Measurements from ENCODE around the gene MAGEA9B. TPM values are rescaled to one million over a fixed set of nuclear protein-coding genes. Genes with fewer than 3 reads are reported as not detected.
"Not testable (repeated sequence)": the region's sequence is repeated elsewhere in the genome, so short reads cannot be mapped to it uniquely, and the experiment has no call there.

MAGEA9B gene, protein sequence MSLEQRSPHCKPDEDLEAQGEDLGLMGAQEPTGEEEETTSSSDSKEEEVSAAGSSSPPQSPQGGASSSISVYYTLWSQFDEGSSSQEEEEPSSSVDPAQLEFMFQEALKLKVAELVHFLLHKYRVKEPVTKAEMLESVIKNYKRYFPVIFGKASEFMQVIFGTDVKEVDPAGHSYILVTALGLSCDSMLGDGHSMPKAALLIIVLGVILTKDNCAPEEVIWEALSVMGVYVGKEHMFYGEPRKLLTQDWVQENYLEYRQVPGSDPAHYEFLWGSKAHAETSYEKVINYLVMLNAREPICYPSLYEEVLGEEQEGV
- total RNA-seq (2021; ENCODE audit: unreplicated experiment), result 0.47 TPM
- 0.25 TPM in 1 of 2 replicates, not detected in the other for polyA plus RNA-seq (2012)
- Bru-seq, nascent RNA, result percentile 10 among the genes with signal in this experiment
- not detected for BruChase-seq, experiment 1, labeled RNA remaining after a 6-hour chase
- BruChase-seq, experiment 2, labeled RNA remaining after a 2-hour chase, result not detected
- long read RNA-seq, result 0 reads

DNA sequence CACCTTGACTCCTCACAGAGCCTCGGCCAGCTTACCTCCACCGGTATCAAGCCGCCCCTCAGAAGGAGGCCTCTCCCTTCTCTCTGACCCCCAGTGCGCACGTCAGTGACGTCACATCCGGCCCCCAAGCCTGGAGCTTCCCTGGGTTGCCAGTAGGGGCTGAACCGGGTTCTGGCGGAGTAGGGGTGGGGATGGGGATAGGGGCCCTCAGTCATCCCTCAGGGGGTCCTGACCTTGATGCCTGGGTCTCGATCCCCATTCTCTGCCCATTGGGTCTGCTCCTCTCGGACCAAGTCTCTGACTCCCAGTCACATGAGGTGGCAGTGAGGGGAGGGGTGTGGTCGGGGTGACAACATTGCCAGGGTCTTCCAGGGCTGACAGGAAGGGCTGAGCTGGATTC, at the start of gene MAGEA9B:
MAGEA9B (minus strand) TSS at position 101 of the 400 bp plus-strand sequence. CDS start 4,280 bp downstream, outside the sequence.
- H3K9me2 ChIP-seq (ENCODE audit: insufficient read depth); H3K4me1 ChIP-seq (ENCODE audit: control insufficient read depth in 1 of 2, insufficient read depth in 2 of 2, low read length in 2 of 2); BruUV-seq (replicated peaks); H3K27ac ChIP-seq (ENCODE audit: low read depth, low read length); H3K36me3 ChIP-seq (ENCODE audit: control insufficient read depth in 1 of 2, insufficient read depth in 2 of 2, low read length in 2 of 2); H2AFZ ChIP-seq (ENCODE audit: low read depth, low read length, poor library complexity, severe bottlenecking); H3K9me3 ChIP-seq (ENCODE audit: control insufficient read depth in 1 of 2, insufficient read depth in 1 of 2, low read depth in 1 of 2, low read length in 2 of 2); H3K4me3 ChIP-seq (replicated peaks in 1 of 2; ENCODE audit: low read depth in 1 of 2, low read length in 2 of 2); H4K20me1 ChIP-seq (ENCODE audit: insufficient read depth); H3K4me2 ChIP-seq (ENCODE audit: low read length); CTCF ChIA-PET; H3K79me2 ChIP-seq (ENCODE audit: insufficient read depth, low read length); POLR2A ChIA-PET; ATAC-seq; H3K27me3 ChIP-seq (ENCODE audit: insufficient read depth, low read length); intact Hi-C loops (cut with micrococcal nuclease); H3K9ac ChIP-seq (ENCODE audit: low read length); RAD21 ChIA-PET (ENCODE audit: low non-redundant PET in 1 of 2, low total read pairs in 2 of 2, uncharacterized antibody in 2 of 2, unreplicated experiment in 2 of 2); DNase-seq (ENCODE audit: low read depth, low spot score): not testable (repeated sequence)

DNA sequence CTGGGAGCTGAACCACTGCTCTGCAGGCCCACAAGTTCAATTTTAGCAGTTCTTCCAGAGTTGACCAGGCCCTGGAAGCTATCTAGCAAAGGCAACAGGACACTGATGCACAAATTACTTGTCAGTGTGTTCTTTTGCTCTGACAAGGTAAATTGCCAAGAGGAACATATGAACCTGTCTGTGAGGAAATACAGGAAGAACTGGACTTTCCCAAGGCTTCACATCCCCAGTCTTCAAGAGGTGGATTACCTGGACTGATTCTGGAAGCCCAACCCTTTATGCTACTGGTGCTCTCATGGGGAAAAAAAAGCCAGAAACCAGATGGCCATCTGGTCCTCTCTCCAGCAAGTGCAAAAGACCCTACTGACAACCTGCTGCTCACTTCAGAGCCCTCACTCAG, 46.3 kb upstream of the MAGEA9B start:
- Histone ChIP-seq H3K4me1 (ENCODE audit: control insufficient read depth in 1 of 2, insufficient read depth in 2 of 2, low read length in 2 of 2) (peaks cover 2 to 14% of the 10 kb centered on the region in 2 experiments; a peak in 2 of 4 replicates), H3K4me3 (replicated peaks in 1 of 2; ENCODE audit: low read depth in 1 of 2, low read length in 2 of 2) (no peak overlapping the region), H3K27me3 (ENCODE audit: insufficient read depth, low read length) (no peaks in the 10 kb centered on the region), H3K36me3 (ENCODE audit: control insufficient read depth in 1 of 2, insufficient read depth in 2 of 2, low read length in 2 of 2) (no peaks in the 10 kb centered on the region; a peak in 1 of 4 replicates), H3K4me2 (ENCODE audit: low read length) (no peak overlapping the region), H3K27ac (ENCODE audit: low read depth, low read length) (no peak overlapping the region), H2AFZ (ENCODE audit: low read depth, low read length, poor library complexity, severe bottlenecking) (no peak overlapping the region), H3K9me3 (ENCODE audit: control insufficient read depth in 1 of 2, insufficient read depth in 1 of 2, low read depth in 1 of 2, low read length in 2 of 2) (no peaks in the 10 kb centered on the region), H3K9ac (ENCODE audit: low read length) (no peak overlapping the region), H3K9me2 (ENCODE audit: insufficient read depth) (no peaks in the 10 kb centered on the region), H4K20me1 (ENCODE audit: insufficient read depth) (no peaks in the 10 kb centered on the region), H3K79me2 (ENCODE audit: insufficient read depth, low read length) (peaks cover 16% of the 10 kb centered on the region)
- DNase-seq (ENCODE audit: low read depth, low spot score) (no peak), ATAC-seq (no peak)
- intact Hi-C loops (cut with micrococcal nuclease), result no loop called here
- ChIA-PET RAD21 (ENCODE audit: low non-redundant PET in 1 of 2, low total read pairs in 2 of 2, uncharacterized antibody in 2 of 2, unreplicated experiment in 2 of 2) (no interaction called here), POLR2A (no interaction called here), CTCF (no interaction called here)
- BruUV-seq (replicated peaks), result no TSS peak
- TF ChIP-seq POLR2AphosphoS5 (IDR thresholded peaks at IDR 0.05; ENCODE audit: low read depth, low read length) (no peak), TCF7L2 (IDR thresholded peaks at IDR 0.05; ENCODE audit: borderline replicate concordance, extremely low read depth, insufficient read depth, insufficient read length) (no peak), ZFX (IDR thresholded peaks at IDR 0.05) (no peak), FOSL1 (IDR thresholded peaks at IDR 0.05; ENCODE audit: low read depth) (no peak), EZH2 (IDR thresholded peaks at IDR 0.05) (no peak), CEBPB (IDR thresholded peaks at IDR 0.05; ENCODE audit: low read depth) (no peak)
- TF ChIP-seq, protein P1, sequence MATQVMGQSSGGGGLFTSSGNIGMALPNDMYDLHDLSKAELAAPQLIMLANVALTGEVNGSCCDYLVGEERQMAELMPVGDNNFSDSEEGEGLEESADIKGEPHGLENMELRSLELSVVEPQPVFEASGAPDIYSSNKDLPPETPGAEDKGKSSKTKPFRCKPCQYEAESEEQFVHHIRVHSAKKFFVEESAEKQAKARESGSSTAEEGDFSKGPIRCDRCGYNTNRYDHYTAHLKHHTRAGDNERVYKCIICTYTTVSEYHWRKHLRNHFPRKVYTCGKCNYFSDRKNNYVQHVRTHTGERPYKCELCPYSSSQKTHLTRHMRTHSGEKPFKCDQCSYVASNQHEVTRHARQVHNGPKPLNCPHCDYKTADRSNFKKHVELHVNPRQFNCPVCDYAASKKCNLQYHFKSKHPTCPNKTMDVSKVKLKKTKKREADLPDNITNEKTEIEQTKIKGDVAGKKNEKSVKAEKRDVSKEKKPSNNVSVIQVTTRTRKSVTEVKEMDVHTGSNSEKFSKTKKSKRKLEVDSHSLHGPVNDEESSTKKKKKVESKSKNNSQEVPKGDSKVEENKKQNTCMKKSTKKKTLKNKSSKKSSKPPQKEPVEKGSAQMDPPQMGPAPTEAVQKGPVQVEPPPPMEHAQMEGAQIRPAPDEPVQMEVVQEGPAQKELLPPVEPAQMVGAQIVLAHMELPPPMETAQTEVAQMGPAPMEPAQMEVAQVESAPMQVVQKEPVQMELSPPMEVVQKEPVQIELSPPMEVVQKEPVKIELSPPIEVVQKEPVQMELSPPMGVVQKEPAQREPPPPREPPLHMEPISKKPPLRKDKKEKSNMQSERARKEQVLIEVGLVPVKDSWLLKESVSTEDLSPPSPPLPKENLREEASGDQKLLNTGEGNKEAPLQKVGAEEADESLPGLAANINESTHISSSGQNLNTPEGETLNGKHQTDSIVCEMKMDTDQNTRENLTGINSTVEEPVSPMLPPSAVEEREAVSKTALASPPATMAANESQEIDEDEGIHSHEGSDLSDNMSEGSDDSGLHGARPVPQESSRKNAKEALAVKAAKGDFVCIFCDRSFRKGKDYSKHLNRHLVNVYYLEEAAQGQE (IDR thresholded peaks at IDR 0.05; ENCODE audit: low read depth), result no peak
- TF ChIP-seq, protein P2, sequence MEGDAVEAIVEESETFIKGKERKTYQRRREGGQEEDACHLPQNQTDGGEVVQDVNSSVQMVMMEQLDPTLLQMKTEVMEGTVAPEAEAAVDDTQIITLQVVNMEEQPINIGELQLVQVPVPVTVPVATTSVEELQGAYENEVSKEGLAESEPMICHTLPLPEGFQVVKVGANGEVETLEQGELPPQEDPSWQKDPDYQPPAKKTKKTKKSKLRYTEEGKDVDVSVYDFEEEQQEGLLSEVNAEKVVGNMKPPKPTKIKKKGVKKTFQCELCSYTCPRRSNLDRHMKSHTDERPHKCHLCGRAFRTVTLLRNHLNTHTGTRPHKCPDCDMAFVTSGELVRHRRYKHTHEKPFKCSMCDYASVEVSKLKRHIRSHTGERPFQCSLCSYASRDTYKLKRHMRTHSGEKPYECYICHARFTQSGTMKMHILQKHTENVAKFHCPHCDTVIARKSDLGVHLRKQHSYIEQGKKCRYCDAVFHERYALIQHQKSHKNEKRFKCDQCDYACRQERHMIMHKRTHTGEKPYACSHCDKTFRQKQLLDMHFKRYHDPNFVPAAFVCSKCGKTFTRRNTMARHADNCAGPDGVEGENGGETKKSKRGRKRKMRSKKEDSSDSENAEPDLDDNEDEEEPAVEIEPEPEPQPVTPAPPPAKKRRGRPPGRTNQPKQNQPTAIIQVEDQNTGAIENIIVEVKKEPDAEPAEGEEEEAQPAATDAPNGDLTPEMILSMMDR (IDR thresholded peaks at IDR 0.05 in 2 of 3, conservative IDR thresholded peaks at IDR 0.05 in 1 of 3; ENCODE audit: borderline replicate concordance in 1 of 3, insufficient read depth in 1 of 3, low read depth in 2 of 3, low read length in 2 of 3), result no peak
- TF ChIP-seq, protein P3, sequence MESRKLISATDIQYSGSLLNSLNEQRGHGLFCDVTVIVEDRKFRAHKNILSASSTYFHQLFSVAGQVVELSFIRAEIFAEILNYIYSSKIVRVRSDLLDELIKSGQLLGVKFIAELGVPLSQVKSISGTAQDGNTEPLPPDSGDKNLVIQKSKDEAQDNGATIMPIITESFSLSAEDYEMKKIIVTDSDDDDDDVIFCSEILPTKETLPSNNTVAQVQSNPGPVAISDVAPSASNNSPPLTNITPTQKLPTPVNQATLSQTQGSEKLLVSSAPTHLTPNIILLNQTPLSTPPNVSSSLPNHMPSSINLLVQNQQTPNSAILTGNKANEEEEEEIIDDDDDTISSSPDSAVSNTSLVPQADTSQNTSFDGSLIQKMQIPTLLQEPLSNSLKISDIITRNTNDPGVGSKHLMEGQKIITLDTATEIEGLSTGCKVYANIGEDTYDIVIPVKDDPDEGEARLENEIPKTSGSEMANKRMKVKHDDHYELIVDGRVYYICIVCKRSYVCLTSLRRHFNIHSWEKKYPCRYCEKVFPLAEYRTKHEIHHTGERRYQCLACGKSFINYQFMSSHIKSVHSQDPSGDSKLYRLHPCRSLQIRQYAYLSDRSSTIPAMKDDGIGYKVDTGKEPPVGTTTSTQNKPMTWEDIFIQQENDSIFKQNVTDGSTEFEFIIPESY (IDR thresholded peaks at IDR 0.05; ENCODE audit: extremely low read depth, insufficient replicate concordance, low read length), result no peak
- TF ChIP-seq, protein P4, sequence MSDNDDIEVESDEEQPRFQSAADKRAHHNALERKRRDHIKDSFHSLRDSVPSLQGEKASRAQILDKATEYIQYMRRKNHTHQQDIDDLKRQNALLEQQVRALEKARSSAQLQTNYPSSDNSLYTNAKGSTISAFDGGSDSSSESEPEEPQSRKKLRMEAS (IDR thresholded peaks at IDR 0.05), result no peak

Measured in HCT116 (cell line).